HG02981 (cell line): ENCODE measurements around the gene MAP3K6.

ENCODE experiments used
- ATAC-seq: cut with Tn5 transposase; IDR thresholded peaks from one replicate; pipeline ENCODE4 v1.9.1; 2021; ENCODE audit warnings: mild to moderate bottlenecking, moderate library complexity; ENCODE audit not compliant: unreplicated experiment

MAP3K6 gene

GRCh38 chr1:27374362-27375086, 7.8 kb upstream of the MAP3K6 start, which contains the start of gene FCN3:
FCN3 (minus strand) TSS chr1:27374824; CDS start chr1:27374818, 6 bp downstream.
- no peak for ATAC-seq

- ATAC-seq = no peak
Measured at GRCh38 chr1:27372808-27373690, 6.3 kb upstream of the MAP3K6 start.

- no peak for ATAC-seq
Measured at GRCh38 chr1:27372022-27372807, 5.5 kb upstream of the MAP3K6 start.

GRCh38 chr1:27368869-27369582, 2.3 kb upstream of the MAP3K6 start:
- no peak for ATAC-seq

- ATAC-seq = no peak
Measured at GRCh38 chr1:27367160-27367650, 444 bp upstream of the MAP3K6 start.

GRCh38 chr1:27366113-27366410, 699 bp downstream of the MAP3K6 start:
- ATAC-seq = peak; percentile 27

GRCh38 chr1:27365372-27366112, 1.2 kb downstream of the MAP3K6 start:
- peak; percentile 42 for ATAC-seq

- ATAC-seq = peak; percentile 7
Measured at GRCh38 chr1:27364696-27365371, 1.9 kb downstream of the MAP3K6 start.

GRCh38 chr1:27363766-27364695, 2.7 kb downstream of the MAP3K6 start:
- no peak for ATAC-seq

GRCh38 chr1:27361553-27361952, 5.2 kb downstream of the MAP3K6 start:
- no peak for ATAC-seq

GRCh38 chr1:27361044-27361402, 5.7 kb downstream of the MAP3K6 start:
- ATAC-seq = no peak

GRCh38 chr1:27360159-27361043, 6.4 kb downstream of the MAP3K6 start:
- ATAC-seq = no peak

GRCh38 chr1:27359822-27360158, 7.0 kb downstream of the MAP3K6 start:
- ATAC-seq = no peak

GRCh38 chr1:27358928-27359313, 7.8 kb downstream of the MAP3K6 start:
- ATAC-seq = no peak

- no peak for ATAC-seq
Measured at GRCh38 chr1:27358038-27358927, 8.5 kb downstream of the MAP3K6 start.

- ATAC-seq = peak; percentile 51
Measured at GRCh38 chr1:27357281-27358037, 9.3 kb downstream of the MAP3K6 start.
